H1 (cell line): Measurements from ENCODE around the gene DDX42. TPM values are rescaled to one million over a fixed set of nuclear protein-coding genes. Genes with fewer than 3 reads are reported as not detected.

Experiments used
- CTCF ChIA-PET: fragments of 300-600 bp; sonication (Branson Sonifier 250); formaldehyde crosslinking; loops from one replicate; lab custom pipeline; 2021; ENCODE audit not compliant: partially characterized antibody; lab: Charles Lee
- POLR2A ChIA-PET: fragments of 300-600 bp; sonication (Branson Sonifier 250); formaldehyde crosslinking; loops from one replicate; lab custom pipeline; 2021; ENCODE audit warnings: inconsistent platforms; ENCODE audit not compliant: partially characterized antibody; lab: Charles Lee
- DNase-seq, 2 experiments: peaks; one replicate each; pipeline versions ENCODE4 v3.0.0 to v3.0.0-alpha.2; 2010 to 2022; ENCODE audit warnings: low spot score in 2 of 2, low read depth in 1 of 2, mixed read lengths in 1 of 2
- FAIRE-seq: peaks from 2 replicates; lab custom pipeline; 2011; peaks lifted over from hg19 to GRCh38; lab: Jason Lieb, UNC
- H2AFZ ChIP-seq: 2 replicates; pipeline ENCODE4 v1.8.1; 2012; ENCODE audit warnings: low read length, inconsistent platforms
- H2AK5ac ChIP-seq: 2 replicates; pipeline ENCODE4 v1.6.1; 2013; ENCODE audit warnings: low read depth, low read length
- H2BK120ac ChIP-seq: replicated peaks from 2 replicates; pipeline ENCODE3; 2013; ENCODE audit warnings: low read depth, low read length, inconsistent platforms
- H2BK12ac ChIP-seq: 2 replicates; pipeline ENCODE4 v1.6.1; 2013; ENCODE audit warnings: low read depth, low read length
- H2BK15ac ChIP-seq: 2 replicates; pipeline ENCODE4 v1.6.1; 2013; ENCODE audit warnings: low read length
- H2BK20ac ChIP-seq: 2 replicates; pipeline ENCODE4 v1.6.1; 2013; ENCODE audit warnings: low read length
- H2BK5ac ChIP-seq: 2 replicates; pipeline ENCODE4 v1.6.1; 2013; ENCODE audit warnings: low read depth, low read length
- H3K14ac ChIP-seq: 2 replicates; pipeline ENCODE4 v1.6.1; 2013; ENCODE audit warnings: inconsistent platforms; ENCODE audit not compliant: insufficient read length
- H3K18ac ChIP-seq: 2 replicates; pipeline ENCODE4 v1.6.1; 2013; ENCODE audit warnings: low read length; ENCODE audit errors: extremely low read depth
- H3K23ac ChIP-seq: 2 replicates; pipeline ENCODE4 v1.6.1; 2013; ENCODE audit warnings: inconsistent platforms; ENCODE audit not compliant: insufficient read length
- H3K23me2 ChIP-seq: 2 replicates; pipeline ENCODE4 v1.6.1; 2013; ENCODE audit warnings: low read depth, low read length
- H3K27ac ChIP-seq: 2 replicates; pipeline ENCODE4 v1.6.1; 2011; ENCODE audit warnings: low read depth, low read length, inconsistent platforms
- H3K27me3 ChIP-seq, 4 experiments: replicated peaks in 1 of 4; 1 replicate in 1 of 4; 2 replicates in 3 of 4; pipeline versions ENCODE4 v1.6.1 to v1.8.1; 2011 to 2013; ENCODE audit warnings: low read length in 3 of 4, mild to moderate bottlenecking in 3 of 4, inconsistent platforms in 2 of 4, mixed read lengths in 2 of 4, moderate library complexity in 1 of 4; ENCODE audit not compliant: control insufficient read depth in 3 of 4, insufficient read depth in 3 of 4; ENCODE audit errors: extremely low read depth in 1 of 4
- H3K36me3 ChIP-seq, 4 experiments: 2 replicates each; pipeline versions ENCODE4 v1.6.1 to v1.8.1; 2011 to 2013; ENCODE audit warnings: mild to moderate bottlenecking in 4 of 4, low read length in 3 of 4, moderate library complexity in 2 of 4, control low read depth in 1 of 4, inconsistent platforms in 1 of 4; ENCODE audit not compliant: insufficient read depth in 4 of 4, control insufficient read depth in 2 of 4
- H3K4ac ChIP-seq: replicated peaks from 2 replicates; pipeline ENCODE3; 2013; ENCODE audit warnings: low read length, low read depth, mixed read lengths, inconsistent platforms; ENCODE audit not compliant: insufficient read length
- H3K4me1 ChIP-seq, 4 experiments: replicated peaks in 1 of 4; 1 replicate in 1 of 4; 2 replicates in 3 of 4; pipeline versions ENCODE4 v1.6.1 to v1.8.1; 2011 to 2013; ENCODE audit warnings: low read length in 3 of 4, inconsistent platforms in 2 of 4, mixed read lengths in 1 of 4; ENCODE audit not compliant: insufficient read depth in 4 of 4, control insufficient read depth in 3 of 4
- H3K4me2 ChIP-seq, 2 experiments: 2 replicates each; pipeline versions ENCODE4 v1.6.1 to v1.8.1; 2011 to 2013; ENCODE audit warnings: low read depth in 2 of 2, low read length in 2 of 2, control low read depth in 1 of 2, inconsistent platforms in 1 of 2, mild to moderate bottlenecking in 1 of 2; ENCODE audit not compliant: insufficient read depth in 1 of 2
- H3K4me3 ChIP-seq, 4 experiments: fragments of 200-600, 300-600 bp in 1 of 4; sonication (generic), shearing (Covaris generic), sonication (Bioruptor Twin) in 1 of 4; 2 replicates each; pipeline versions ENCODE4 v1.5.1 to v1.8.1; 2011 to 2016; ENCODE audit warnings: low read length in 4 of 4, low read depth in 3 of 4, control low read depth in 2 of 4, inconsistent platforms in 2 of 4, mild to moderate bottlenecking in 2 of 4, mixed read lengths in 1 of 4, moderate library complexity in 1 of 4; ENCODE audit not compliant: insufficient read depth in 2 of 4; ENCODE audit errors: extremely low read depth in 1 of 4
- H3K56ac ChIP-seq: replicated peaks from 2 replicates; pipeline ENCODE3; 2013; ENCODE audit warnings: low read depth, mild to moderate bottlenecking, mixed read lengths, low read length, inconsistent platforms; ENCODE audit not compliant: insufficient read length
- H3K79me1 ChIP-seq: 2 replicates; pipeline ENCODE4 v1.6.1; 2013; ENCODE audit warnings: low read depth, low read length, control low read depth
- H3K79me2 ChIP-seq, 2 experiments: 2 replicates each; pipeline versions ENCODE4 v1.6.1 to v1.8.1; 2012 to 2013; ENCODE audit warnings: low read length in 2 of 2, mild to moderate bottlenecking in 2 of 2, inconsistent platforms in 1 of 2; ENCODE audit not compliant: insufficient read depth in 2 of 2, control insufficient read depth in 1 of 2
- H3K9ac ChIP-seq, 4 experiments: replicated peaks in 1 of 4; 1 replicate in 1 of 4; 2 replicates in 3 of 4; pipeline versions ENCODE4 v1.6.1 to v1.8.1; 2011 to 2013; ENCODE audit warnings: low read depth in 3 of 4, low read length in 3 of 4, control low read depth in 2 of 4, mild to moderate bottlenecking in 2 of 4, moderate library complexity in 2 of 4, inconsistent platforms in 1 of 4; ENCODE audit errors: extremely low read depth in 1 of 4
- H3K9me3 ChIP-seq, 2 experiments: 2 replicates each; pipeline versions ENCODE4 v1.6.1 to v1.8.1; 2012 to 2013; ENCODE audit warnings: mild to moderate bottlenecking in 2 of 2, moderate library complexity in 2 of 2, control low read depth in 1 of 2, inconsistent platforms in 1 of 2, low read depth in 1 of 2, low read length in 1 of 2, mixed read lengths in 1 of 2; ENCODE audit not compliant: insufficient read depth in 2 of 2
- H4K20me1 ChIP-seq, 2 experiments: replicated peaks in 1 of 2; 2 replicates each; pipeline versions ENCODE3 to v1.8.1; 2011 to 2013; ENCODE audit warnings: inconsistent platforms in 2 of 2, low read length in 2 of 2, mild to moderate bottlenecking in 1 of 2; ENCODE audit not compliant: insufficient read depth in 2 of 2, control insufficient read depth in 1 of 2
- H4K5ac ChIP-seq: 2 replicates; pipeline ENCODE4 v1.6.1; 2013; ENCODE audit warnings: low read length, low read depth, mixed read lengths, inconsistent platforms; ENCODE audit not compliant: insufficient read length
- H4K8ac ChIP-seq: 2 replicates; pipeline ENCODE4 v1.8.0; 2013; ENCODE audit warnings: mild to moderate bottlenecking, moderate library complexity, low read length, inconsistent platforms; ENCODE audit not compliant: insufficient read depth; ENCODE audit errors: extremely low read depth
- H4K91ac ChIP-seq: replicated peaks from 2 replicates; pipeline ENCODE3; 2013; ENCODE audit warnings: low read length, mixed read lengths, inconsistent platforms; ENCODE audit not compliant: insufficient read length
- CHD1 ChIP-seq: IDR thresholded peaks from 2 replicates; pipeline ENCODE4 v1.6.1; 2012; ENCODE audit warnings: low read depth, low read length, improper control_type of control experiment
- CHD2 ChIP-seq: IDR thresholded peaks from 2 replicates; pipeline ENCODE4 v1.6.1; 2012; ENCODE audit warnings: low read length, improper control_type of control experiment
- EZH2 ChIP-seq: fragments of 200-600 bp; sonication (generic); IDR thresholded peaks from 2 replicates; pipeline ENCODE4 v1.7.1; 2012; ENCODE audit warnings: low read depth, mild to moderate bottlenecking, moderate library complexity, low read length, inconsistent platforms; ENCODE audit not compliant: severe bottlenecking
- JUND ChIP-seq: IDR thresholded peaks from 2 replicates; pipeline ENCODE4 v1.6.1; 2011; ENCODE audit warnings: mild to moderate bottlenecking, improper control_type of control experiment, low read length
- POLR2AphosphoS5 ChIP-seq: IDR thresholded peaks from 2 replicates; pipeline ENCODE4 v1.6.1; 2011; ENCODE audit warnings: low read depth, low read length
- RFX5 ChIP-seq: IDR thresholded peaks from 2 replicates; pipeline ENCODE4 v1.6.1; 2011; ENCODE audit warnings: low read depth, low read length, improper control_type of control experiment, borderline replicate concordance
- SAP30 ChIP-seq: fragments of 300-600 bp; sonication (generic); IDR thresholded peaks from 2 replicates; pipeline ENCODE4 v1.7.1; 2012; ENCODE audit warnings: low read length, moderate library complexity, mild to moderate bottlenecking, inconsistent platforms; ENCODE audit not compliant: insufficient read depth, insufficient replicate concordance
- SIRT6 ChIP-seq: IDR thresholded peaks from one replicate; pipeline ENCODE4 v1.7.1; 2012; ENCODE audit warnings: low read length, inconsistent platforms
- USF2 ChIP-seq: IDR thresholded peaks from 2 replicates; pipeline ENCODE4 v1.6.1; 2011; ENCODE audit warnings: low read length, improper control_type of control experiment
- WGBS, 2 experiments: shearing (Covaris generic) in 1 of 2; methylation state at CpG; one replicate each; pipeline versions ENCODE4 v1.1.6 to v1.1.7; 2013 to 2015; ENCODE audit warnings: low lambda C conversion rate in 2 of 2, mixed read lengths in 2 of 2, inconsistent platforms in 1 of 2, low coverage in 1 of 2, missing lambda C conversion rate in 1 of 2; ENCODE audit not compliant: insufficient replicate concordance in 2 of 2, insufficient coverage in 1 of 2, insufficient read length in 1 of 2; ENCODE audit errors: extremely low coverage in 1 of 2, missing lambda C conversion rate in 1 of 2; 5-methylcytosine and 5-hydroxymethylcytosine counted together
- polyA plus RNA-seq, 7 experiments: library from polyadenylated mRNA; depleted of rRNA in 3 of 7; stranded (reverse) in 5 of 7; unstranded in 2 of 7; fragments of >200 nt in 5 of 7; fragments of 200-250 nt in 2 of 7; gene quantifications; 1 replicate in 5 of 7; 2 replicates in 1 of 7; 4 replicates in 1 of 7; pipeline versions ENCODE4 v1.2.1 to v1.2.3, GENCODE V29; 2011 to 2013; ENCODE audit warnings: missing spikeins in 2 of 7, mixed read lengths in 2 of 7
- total RNA-seq: library from RNA; stranded (reverse); fragmentation: NEBNext Ultra II Directional; extraction: Animal tissue kit (Norgen Biotek cat#: 25700); gene quantifications from 2 replicates; pipeline ENCODE4 v1.2.1, GENCODE V29; 2021

The DDX42 gene
- total and polyA plus RNA-seq, 2 of the 8 experiments (the other 6 are each of a cell fraction or from before 2014, with no cell fraction given): 40.6 to 114 TPM

GRCh38 chr17:63848834-63849689, 75.1 kb downstream of the DDX42 start:
- H2BK20ac ChIP-seq: peak overlapping the region; percentile 100
- no peak overlapping the region for H3K4ac ChIP-seq
- H3K56ac ChIP-seq: no peak overlapping the region
- H2AFZ ChIP-seq: peak overlapping the region; percentile 94; the same call in 1 of the 2 replicates
- peak overlapping the region; percentile 42 to 75 for H3K4me2 ChIP-seq
- H4K8ac ChIP-seq: peak overlapping the region; percentile 98
- H3K27ac ChIP-seq: peak overlapping the region; percentile 76; the same call in 1 of the 2 replicates
- H4K91ac ChIP-seq: peak overlapping the region; percentile 77
- DNase-seq: peak; percentile 81 to 100
- H3K79me2 ChIP-seq: no peaks in the 10 kb centered on the region
- peak overlapping the region; percentile 31 for H4K5ac ChIP-seq
- no peaks in the 10 kb centered on the region for H3K36me3 ChIP-seq
- 40% methylated on average over 76 of the region's 82 CpGs; no CpG with 5 or more reads in 1 of the 2 experiments for WGBS, 2 experiments
- no peak for FAIRE-seq
- H2BK15ac ChIP-seq: peak overlapping the region; percentile 97; the same call in 1 of the 2 replicates
- H3K4me3 ChIP-seq: peak overlapping the region in 3 of 4 experiments; percentile 16 to 39 (median 25); a peak in 5 of 8 replicates
- peak overlapping the region; percentile 97 for H3K18ac ChIP-seq
- H2BK12ac ChIP-seq: peak overlapping the region; percentile 100
- H2BK120ac ChIP-seq: no peak overlapping the region
- ChIA-PET POLR2A (interaction anchor here (1.0 to 1.8 kb wide), 7 partner anchors 11 to 76 kb away, joined by 3 to 10 read pairs (median 3); partner anchors contain the start of gene CCDC47), CTCF (interaction anchor here (0.7 to 6.9 kb wide), 12 partner anchors 9 to 427 kb away, joined by 3 to 77 read pairs (median 5); partner anchors contain the start of genes CD79B, GH1 and GH2)
- peaks cover 2% of the 10 kb centered on the region for H3K23me2 ChIP-seq
- H3K79me1 ChIP-seq: no peaks in the 10 kb centered on the region
- no peaks in the 10 kb centered on the region for H4K20me1 ChIP-seq
- peak overlapping the region; percentile 97; the same call in 1 of the 2 replicates for H2BK5ac ChIP-seq
- H3K9ac ChIP-seq: peak overlapping the region in 3 of 4 experiments; percentile 55 to 90 (median 81); a peak in 6 of 7 replicates
- peaks cover 0 to 29% (median 25%) of the 10 kb centered on the region in 4 experiments; a peak in 6 of 7 replicates for H3K27me3 ChIP-seq
- no peak overlapping the region for H3K23ac ChIP-seq
- H3K9me3 ChIP-seq: peaks cover 4 to 9% of the 10 kb centered on the region in 2 experiments; a peak in 3 of 4 replicates
- H3K14ac ChIP-seq: no peak overlapping the region
- H3K4me1 ChIP-seq: no peaks in the 10 kb centered on the region
- peak overlapping the region; percentile 69; the same call in 1 of the 2 replicates for H2AK5ac ChIP-seq
- TF ChIP-seq EZH2 (no peak), USF2 (peak; percentile 80), CHD1 (peak; percentile 94), SIRT6 (no peak), RFX5 (peak; percentile 96), SAP30 (no peak), JUND (peak; percentile 97), POLR2AphosphoS5 (0 out of 2 replicates have a peak, but pooled peaks have one; percentile 28), CHD2 (peak; percentile 68)
